ENCODE results near the gene YWHAG.
"Not testable (repeated sequence)": the region's sequence is repeated elsewhere in the genome, so short reads cannot be mapped to it uniquely, and the experiment has no call there.

Gene YWHAG

DNA sequence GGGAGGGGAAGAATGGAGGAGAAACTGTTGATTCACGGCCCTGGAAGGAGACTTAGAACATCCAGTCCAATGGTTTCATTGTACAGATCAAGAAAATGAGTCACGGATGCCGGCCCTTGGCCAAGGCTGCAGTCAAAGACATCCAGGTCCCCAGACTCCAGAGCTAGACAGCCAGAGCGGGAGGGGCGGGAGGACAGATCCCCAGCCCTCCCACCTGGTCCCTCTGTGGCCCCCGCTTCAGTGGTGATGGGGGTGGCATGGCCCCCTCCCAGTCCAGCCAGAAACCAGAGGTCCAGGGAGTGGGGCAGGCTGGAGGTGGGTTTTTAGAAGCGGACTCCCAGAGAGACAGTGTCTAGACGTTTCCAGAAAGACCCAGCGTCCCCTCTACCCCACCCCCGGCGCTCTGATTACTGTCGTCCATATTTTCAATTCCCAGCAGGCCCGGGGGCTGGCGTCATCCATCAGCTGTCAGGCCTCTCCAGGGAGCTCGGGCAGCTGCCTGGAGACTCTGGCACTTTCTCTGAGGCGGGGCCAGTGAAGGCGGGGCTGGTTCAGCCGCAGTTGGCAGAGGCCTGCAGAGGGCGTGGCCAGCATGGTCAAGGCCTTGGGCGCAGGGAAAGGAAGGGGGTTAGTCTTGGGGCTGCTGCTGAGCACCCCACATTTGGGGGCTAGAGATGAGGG is 64.3 kb downstream of the YWHAG start:
- DNase-seq (ENCODE audit: low spot score), result no peak

DNA sequence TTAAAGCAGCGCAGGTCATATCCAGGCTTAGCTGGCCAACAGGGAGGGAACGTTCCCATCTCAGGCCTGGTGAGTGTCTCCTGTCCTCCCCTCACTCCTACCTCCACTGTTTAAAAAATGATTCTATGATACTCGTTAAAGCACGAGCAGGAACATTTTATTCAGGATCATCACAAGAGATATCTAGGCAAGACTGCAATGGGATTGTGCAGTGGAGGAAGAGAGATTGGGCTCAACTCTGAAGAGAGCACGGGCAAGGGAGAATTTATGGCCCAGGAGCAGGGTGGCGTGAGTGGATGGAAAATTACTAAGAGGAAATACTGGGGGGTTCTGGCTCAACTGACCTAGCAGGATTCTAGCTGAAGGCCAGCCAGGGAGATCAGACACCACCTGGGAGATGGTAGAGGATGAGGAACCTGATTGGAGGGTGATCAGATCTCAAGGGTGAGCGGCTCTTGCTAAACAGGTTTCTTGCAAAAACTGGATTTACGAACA is 65.3 kb downstream of the YWHAG start:
- DNase-seq (ENCODE audit: low spot score), result no peak

DNA sequence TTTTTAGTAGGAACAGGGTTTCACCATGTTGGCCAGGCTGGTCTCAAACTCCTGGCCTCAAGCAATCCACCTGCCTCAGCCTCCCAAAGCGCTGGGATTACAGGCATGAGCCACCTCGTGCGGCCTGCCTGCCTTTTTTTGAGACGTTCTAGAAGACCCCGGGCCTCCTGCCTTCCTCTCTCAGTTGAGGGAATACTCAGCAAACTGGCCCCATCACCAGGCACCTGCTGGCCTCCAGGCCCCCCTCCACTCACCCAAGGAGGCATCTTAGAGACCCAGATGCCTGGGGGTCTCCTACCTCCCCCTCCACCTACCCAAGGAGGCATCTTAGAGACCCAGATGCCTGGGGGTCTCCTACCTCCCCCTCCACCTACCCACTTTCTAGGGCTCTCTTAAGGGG is 65.9 kb downstream of the YWHAG start:
- DNase-seq (ENCODE audit: low spot score), result not testable (repeated sequence)

DNA sequence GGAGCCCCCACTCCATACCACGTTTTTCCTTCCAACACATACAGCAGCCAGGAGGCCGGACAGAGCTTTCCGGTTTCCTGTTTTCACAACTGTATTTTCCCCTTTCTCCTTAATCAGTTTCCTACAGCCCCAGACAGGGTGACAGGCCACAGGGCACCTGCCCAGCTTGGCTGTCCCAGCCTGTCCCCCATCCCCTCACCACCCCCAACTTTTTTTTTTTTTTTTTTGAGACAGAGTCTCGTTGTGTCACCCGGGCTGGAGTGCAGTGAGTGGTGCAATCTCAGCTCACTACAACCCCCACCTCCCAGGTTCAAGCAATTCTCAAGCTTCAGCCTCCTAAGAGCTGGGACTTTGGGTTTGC is 66.6 kb downstream of the YWHAG start:
- DNase-seq (ENCODE audit: low spot score), result no peak

DNA sequence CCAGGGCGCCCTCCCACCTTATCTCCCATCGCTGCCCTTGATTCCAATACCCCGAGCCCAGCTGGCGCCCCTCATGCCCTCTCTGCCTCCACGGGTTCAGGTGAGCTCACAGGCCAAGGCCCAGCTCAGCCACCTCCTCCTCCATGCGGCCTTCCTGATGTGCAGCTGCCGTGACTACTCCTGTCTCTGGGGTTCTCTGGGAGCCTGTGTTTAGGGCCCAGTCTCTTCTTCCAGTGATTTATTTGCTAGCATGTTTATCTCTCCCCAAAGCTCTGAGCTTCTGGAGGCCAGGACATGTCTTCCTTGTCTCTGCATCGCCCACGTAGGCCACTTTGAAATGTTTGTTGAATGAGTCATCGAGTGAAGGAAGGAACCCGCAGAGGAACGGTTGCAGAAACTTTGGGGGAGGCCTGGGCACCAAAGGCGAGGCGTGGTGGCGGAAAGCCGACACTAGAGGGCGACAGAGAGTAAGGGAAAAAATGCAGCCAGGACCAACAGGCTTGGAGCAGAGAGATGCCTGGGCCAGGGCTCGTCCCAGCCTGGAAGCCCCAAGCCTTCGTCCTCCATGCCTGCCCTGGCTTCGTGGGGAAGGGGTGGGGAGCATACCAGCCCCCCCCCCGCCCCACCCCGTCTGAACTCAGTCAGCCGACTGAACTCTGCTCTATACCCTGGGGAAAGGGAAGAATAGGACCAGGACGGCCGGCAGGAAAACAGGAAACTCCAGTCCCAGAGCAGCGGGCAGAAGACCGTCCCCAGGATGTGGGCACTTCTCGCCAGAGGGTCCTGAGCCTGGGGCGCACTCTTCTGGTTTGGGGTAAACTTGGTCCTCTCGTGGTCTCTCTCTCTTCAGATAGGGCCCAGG is 67.2 kb downstream of the YWHAG start:
- DNase-seq (ENCODE audit: low spot score), result peak; percentile 92

DNA sequence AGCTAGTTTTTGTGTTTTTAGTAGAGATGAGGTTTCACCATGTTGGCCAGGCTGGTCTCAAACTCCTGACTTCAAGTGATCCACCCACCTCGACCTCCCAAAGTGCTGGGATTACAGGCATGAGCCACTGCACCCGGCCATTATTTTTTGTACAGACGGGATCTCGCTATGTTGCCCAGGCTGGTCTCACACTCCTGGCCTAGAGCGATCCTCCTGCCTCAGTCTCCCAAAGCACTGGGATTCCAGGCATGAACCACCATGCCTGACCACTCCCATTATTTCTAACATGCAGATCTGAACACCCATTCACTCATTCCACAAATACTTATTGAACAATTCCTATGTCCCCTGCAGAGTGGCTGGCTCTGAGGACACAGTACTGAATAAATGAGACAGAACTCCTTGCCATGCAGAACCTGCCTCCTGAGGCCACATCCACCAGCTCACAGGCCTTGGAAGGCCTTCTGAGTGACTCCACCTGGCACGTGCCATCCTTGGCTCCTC is 67.9 kb downstream of the YWHAG start:
- not testable (repeated sequence) for DNase-seq (ENCODE audit: low spot score)

DNA sequence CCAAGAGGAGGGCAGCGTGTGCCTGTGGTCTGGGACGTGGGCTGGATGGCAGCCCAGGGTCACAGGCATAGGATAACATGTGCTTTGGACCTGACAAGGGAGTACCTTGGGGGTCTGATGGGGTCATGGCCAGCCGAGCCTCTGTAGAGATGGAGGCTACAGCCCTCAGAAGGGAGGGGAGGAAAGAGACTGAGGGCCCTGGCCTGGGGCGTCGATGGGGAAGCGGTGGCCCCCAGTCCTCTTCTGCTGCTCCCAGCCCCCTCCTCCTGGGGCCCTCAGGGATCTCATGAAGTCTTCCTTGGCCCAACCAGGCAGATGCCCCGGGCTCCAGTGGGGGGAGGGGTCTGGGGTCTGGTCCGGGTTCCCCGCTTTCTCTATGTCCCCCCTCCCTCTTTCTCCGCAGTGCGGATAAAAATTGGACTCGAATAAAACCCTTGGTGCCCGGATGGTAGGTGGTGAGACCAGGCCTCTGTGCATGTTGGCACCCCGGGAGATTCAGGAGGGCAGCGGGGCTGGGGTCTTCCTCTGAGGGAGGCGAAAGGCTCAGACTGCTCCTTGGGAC is 71.9 kb downstream of the YWHAG start:
- DNase-seq (ENCODE audit: low spot score), result no peak

DNA sequence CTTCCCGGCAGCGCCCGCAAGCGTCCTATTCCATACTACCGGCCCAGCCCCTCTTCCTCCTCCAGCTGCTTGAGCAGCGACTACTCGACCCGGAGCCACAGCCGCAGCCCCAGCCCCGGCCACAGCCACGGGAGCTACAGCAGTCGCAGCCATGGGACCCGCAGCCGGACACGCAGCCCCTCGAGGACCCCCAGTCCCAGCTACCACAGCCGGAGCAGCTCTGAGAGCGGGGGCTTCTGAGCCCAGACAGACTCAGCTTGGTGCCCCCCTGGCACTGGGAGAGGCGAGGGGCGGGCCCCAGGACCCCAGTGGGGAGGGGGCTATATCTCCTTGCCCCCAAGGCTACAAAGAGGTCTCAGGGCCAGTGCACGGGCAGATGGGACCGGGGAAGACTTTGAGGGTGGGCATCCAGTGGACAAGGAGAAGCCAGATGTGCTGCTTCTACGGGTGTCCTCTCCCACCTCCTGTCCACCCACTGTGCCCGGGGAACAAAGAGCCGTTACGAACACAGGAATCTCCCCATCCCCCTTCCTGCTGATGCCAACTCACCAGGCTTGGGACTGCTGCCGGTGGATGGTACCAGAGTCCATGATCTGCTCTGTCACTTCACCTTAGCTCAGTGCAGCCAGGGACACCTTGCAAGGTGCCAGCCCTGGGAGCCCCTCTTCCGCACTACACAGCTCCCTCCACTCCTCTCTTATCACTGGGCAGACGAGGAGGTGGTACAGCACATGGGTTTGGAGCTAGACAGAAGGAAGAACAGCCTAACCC is 73.0 kb downstream of the YWHAG start:
- no peak for DNase-seq (ENCODE audit: low spot score)

DNA sequence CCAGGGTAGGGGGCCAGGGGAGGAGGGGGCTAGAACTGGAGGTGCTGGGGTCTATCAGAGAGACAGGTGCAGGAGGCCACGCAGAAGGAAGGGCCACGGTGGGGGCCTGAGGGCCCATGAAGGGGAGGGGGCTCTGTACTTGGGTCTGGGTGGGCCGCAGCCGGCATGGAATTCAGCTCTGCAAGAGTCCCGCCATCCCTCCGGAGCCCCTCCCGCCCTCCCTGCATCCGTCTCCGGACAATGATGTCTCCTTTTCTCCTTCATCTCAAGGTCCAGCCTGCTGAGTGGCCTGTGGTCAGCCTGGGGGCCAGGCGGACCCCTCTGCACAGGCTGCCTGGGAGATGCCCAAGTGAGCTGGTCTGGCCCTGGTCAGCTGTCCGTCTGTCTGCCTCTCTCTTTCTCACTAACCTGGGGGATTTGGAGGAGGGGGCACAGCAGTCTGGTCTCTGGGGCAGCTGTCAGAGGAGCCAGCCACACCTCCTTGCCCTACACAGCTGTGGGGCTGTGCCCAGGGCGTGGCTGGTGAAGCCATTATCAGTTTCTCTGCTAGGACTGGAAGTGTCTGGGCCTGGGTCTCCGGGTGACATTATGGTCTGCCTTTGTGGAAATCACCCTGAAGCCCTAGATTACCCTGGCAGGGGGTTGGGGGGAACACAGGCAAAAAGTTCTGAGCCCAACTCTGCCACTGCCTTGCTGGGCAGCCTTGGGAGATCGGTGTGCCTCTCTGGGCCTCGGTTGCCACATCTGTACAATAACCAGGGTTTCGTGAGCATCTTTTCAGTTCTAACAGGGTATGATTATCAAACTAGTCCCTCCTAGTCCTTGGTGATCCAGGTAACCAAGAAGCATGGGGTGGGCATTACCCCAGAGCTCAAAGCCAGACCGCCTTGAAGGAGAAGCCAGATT is 75.3 kb downstream of the YWHAG start:
- DNase-seq (ENCODE audit: low spot score), result no peak

DNA sequence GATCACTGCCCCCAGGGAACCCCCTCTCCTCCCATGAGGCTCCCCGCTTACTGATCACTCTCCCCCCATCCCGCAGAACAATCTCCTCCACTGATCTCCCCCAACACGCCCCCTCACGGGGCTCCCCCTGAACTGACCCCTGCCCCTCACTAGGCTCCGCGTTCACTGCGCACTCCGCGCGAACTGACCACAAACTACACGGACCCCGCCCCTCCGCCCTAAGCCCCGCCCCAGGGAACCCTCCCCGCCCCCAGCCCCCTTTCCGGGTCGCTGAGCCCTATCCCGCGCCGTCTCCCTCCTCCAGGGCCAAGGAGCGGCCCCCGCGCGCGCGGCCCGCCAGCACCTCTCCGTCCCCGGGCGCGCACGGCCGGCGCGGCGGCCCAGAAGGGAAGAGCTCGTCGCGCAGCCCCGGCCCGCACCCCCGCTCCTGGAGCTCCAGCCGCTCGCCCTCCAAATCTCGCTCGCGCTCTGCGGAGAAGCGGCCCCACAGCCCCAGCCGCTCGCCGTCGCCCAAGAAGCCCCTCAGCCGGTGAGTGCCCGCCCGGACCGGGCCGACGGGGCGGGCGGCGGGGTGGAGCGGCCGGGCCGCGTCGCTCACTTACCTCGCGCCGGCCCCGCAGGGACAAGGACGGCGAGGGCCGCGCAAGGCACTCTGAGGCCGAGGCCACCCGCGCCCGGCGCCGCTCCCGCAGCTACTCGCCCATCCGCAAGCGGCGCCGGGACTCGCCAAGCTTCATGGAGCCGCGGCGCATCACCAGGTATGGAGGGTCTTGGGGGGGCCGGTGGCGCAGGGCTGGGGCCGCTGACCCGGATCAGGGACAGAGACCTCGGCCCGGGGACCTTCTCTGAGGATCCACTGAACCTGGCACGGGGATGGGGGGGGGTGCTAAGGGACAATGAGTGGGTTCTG is 76.2 kb downstream of the YWHAG start:
- no peak for DNase-seq (ENCODE audit: low spot score)

DNA sequence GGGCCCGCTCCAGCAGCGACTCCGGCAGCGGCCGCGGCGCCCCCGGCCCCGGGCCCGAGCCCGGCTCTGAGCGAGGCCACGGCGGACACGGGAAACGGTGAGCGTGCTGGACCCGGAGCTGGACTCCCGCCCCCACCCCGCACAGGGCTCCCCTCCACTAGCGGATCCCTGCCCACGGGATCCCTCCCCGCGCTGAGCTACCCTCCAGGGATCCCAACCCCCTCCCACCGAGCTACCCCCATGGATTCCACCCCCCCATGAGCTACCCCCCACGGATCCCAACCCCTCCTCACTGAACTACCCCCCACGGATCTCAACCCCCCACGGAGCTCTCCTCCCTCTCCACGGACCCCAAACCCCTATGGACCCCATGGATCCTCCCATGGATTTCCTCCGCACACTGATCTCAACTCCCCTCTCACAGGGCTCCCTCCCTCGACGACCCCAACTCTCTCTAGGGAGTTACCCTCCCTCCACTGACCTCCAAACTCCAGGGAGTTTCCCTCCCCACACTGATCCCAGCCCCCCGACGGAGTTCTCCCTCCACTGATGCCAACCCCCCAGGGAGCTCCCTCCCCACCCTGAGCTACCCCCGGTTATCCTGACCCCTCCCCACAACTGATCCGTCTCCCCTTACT is 77.0 kb downstream of the YWHAG start:
- no peak for DNase-seq (ENCODE audit: low spot score)

DNA sequence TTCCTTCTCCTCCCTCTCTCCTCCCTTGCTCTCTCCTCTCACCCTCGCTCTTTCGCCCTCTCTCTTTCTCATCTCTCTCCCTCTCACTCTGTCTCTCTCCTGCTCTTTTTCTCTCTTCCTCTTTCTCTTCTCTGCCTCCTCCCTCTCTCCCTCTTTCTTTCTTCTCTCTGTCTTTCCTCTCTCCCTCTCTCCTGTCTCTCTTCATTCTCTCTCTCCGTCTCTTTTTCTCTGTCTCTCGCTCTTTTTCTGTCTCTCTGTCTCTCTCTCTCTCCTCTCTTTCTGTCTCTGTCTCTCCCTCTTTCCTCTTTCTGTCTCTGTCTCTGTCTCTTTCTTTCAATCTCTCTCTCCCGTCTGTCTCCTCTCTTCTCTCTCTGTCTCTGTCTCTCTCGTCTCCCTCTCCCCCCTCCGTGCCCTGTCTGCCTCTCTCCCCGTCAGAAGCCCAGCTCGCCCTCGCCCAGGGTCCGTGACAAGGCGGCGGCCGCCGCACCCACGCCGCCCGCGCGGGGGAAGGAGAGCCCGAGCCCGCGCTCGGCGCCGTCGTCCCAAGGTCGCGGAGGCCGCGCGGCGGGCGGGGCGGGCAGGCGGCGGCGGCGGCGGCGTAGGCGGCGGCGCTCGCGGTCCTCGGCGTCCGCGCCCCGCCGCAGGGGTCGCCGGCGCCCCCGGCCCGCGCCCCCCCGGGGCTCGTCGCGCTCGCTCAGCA is 77.6 kb downstream of the YWHAG start:
- no peak for DNase-seq (ENCODE audit: low spot score)

DNA sequence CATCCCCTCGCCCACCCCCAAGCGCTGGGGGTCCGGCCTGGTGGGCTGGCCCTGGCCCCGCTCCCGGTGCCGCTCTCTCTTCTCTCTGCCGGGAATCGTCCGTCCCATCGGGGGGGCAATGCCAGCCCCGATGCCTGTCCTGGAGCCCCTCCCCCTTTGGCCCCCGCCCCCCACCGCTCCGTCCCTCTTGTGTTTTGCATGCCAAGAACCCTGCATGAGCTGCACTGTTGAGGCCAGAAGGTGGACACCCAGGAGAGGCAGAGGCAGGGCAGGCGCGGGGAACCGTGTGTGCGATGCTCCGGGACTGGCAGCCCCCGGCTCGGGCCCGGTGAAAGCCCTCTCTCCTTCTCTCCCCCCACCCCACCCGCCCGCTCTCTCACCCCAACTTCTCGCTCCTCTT is 78.4 kb downstream of the YWHAG start:
- no peak for DNase-seq (ENCODE audit: low spot score)

DNA sequence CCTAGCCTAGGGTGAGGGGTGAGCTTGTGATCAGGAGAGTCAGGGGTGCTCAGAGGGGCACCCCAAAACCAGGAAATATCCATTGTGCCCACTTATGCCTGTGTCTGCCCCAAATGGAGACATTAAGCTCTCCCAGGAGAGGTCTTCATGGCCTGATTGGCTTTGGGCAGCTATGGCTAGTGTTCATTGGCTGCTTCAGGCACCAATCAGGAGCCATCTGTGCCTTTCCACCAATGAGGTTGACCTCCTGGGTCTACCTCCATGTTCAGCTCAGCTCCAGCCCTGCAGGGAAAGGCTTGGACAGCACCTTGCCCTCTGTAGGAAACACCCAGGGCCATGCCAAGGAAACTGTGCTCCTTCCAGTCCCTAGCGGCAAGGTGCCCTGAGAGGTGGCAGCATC is 80.3 kb downstream of the YWHAG start:
- no peak for DNase-seq (ENCODE audit: low spot score)

All from CD4-positive, alpha-beta T cell treated with Interleukin-2 at 100 ng/mL for 4 hours (primary cell).